Measurements from ENCODE around the gene SASH3.

DNA sequence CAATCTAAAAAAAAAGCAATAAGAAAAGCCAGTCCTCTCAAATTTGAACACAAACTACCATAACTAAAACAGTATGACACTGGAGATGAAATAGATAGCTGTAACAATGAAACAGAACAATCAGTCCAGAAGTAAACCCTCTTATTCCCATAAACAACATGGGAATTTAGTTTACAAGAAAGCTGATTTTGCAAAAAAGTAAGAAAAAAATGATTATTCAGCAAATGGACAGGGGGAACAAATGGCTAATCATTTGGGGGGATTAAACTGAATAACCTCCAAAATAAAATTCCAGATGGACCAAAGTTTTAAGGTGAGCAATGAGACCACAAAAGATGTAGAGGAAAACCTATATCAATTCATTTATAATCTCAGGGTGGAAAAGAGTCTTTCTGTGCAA, 16.1 kb upstream of the SASH3 start:
- TF ChIP-seq POLR2AphosphoS5 (IDR thresholded peaks at IDR 0.05): no peak
- TF ChIP-seq, protein P1, sequence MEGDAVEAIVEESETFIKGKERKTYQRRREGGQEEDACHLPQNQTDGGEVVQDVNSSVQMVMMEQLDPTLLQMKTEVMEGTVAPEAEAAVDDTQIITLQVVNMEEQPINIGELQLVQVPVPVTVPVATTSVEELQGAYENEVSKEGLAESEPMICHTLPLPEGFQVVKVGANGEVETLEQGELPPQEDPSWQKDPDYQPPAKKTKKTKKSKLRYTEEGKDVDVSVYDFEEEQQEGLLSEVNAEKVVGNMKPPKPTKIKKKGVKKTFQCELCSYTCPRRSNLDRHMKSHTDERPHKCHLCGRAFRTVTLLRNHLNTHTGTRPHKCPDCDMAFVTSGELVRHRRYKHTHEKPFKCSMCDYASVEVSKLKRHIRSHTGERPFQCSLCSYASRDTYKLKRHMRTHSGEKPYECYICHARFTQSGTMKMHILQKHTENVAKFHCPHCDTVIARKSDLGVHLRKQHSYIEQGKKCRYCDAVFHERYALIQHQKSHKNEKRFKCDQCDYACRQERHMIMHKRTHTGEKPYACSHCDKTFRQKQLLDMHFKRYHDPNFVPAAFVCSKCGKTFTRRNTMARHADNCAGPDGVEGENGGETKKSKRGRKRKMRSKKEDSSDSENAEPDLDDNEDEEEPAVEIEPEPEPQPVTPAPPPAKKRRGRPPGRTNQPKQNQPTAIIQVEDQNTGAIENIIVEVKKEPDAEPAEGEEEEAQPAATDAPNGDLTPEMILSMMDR (IDR thresholded peaks at IDR 0.05): no peak
